Brain microvascular endothelial cell (primary cell): ENCODE measurements around the gene TBC1D30.

Experiments used
- DNase-seq: peaks from one replicate; pipeline ENCODE4 v3.0.0-alpha.2; 2020
- H3K27ac ChIP-seq: fragments of 250-450 bp; sonication (Bioruptor Pico); 2 replicates; pipeline ENCODE4 v1.5.1; 2020; ENCODE audit warnings: mild to moderate bottlenecking, moderate library complexity
- H3K27me3 ChIP-seq: fragments of 250-450 bp; sonication (Bioruptor Pico); replicated peaks from 2 replicates; pipeline ENCODE4 v1.5.1; 2020; ENCODE audit warnings: mild to moderate bottlenecking
- H3K36me3 ChIP-seq: fragments of 250-450 bp; sonication (Bioruptor Pico); replicated peaks from 2 replicates; pipeline ENCODE4 v1.5.1; 2020; ENCODE audit warnings: mild to moderate bottlenecking
- H3K4me3 ChIP-seq: 2 replicates; pipeline ENCODE4 v1.5.1; 2011; ENCODE audit warnings: low read depth, mild to moderate bottlenecking, control low read depth, low read length, moderate library complexity
- CTCF ChIP-seq: IDR thresholded peaks from 2 replicates; pipeline ENCODE4 v1.5.1; 2011; ENCODE audit warnings: low read depth, mild to moderate bottlenecking, moderate library complexity, low read length, control low read depth, inconsistent platforms; ENCODE audit errors: missing control alignments
- in situ Hi-C: cut with HindIII; loops from 2 replicates; pipeline ENCODE4 v1.10.0; 2017; ENCODE audit warnings: low sequenced_read_pairs, low pct_ligation_motif_present

Gene TBC1D30

GRCh38 chr12:64911081-64911480 lies 86.6 kb downstream of the TBC1D30 start:
- Histone ChIP-seq H3K36me3 (no peaks in the 10 kb centered on the region), H3K27ac (no peak overlapping the region), H3K4me3 (no peak overlapping the region), H3K27me3 (peaks cover 16% of the 10 kb centered on the region)
- TF ChIP-seq CTCF: no peak
- in situ Hi-C loops: no loop called here
- no peak for DNase-seq

- Histone ChIP-seq H3K36me3 (no peaks in the 10 kb centered on the region), H3K4me3 (no peak overlapping the region), H3K27ac (no peak overlapping the region), H3K27me3 (peaks cover 16% of the 10 kb centered on the region)
- no peak for DNase-seq
- no peak for TF ChIP-seq CTCF
- in situ Hi-C loops: no loop called here
Observed at GRCh38 chr12:64911912-64912311, 87.5 kb downstream of the TBC1D30 start.

GRCh38 chr12:64912516-64913255 lies 88.2 kb downstream of the TBC1D30 start:
- Histone ChIP-seq H3K27ac (no peak overlapping the region), H3K4me3 (no peak overlapping the region), H3K27me3 (peaks cover 16% of the 10 kb centered on the region), H3K36me3 (no peaks in the 10 kb centered on the region)
- in situ Hi-C loops: no loop called here
- TF ChIP-seq CTCF: no peak
- DNase-seq: no peak

GRCh38 chr12:64915242-64915641 lies 90.8 kb downstream of the TBC1D30 start:
- in situ Hi-C loops: no loop called here
- DNase-seq: no peak
- TF ChIP-seq CTCF: no peak
- no peak overlapping the region for H3K27ac ChIP-seq
- H3K36me3 ChIP-seq: no peaks in the 10 kb centered on the region
- H3K27me3 ChIP-seq: peaks cover 15% of the 10 kb centered on the region
- H3K4me3 ChIP-seq: no peak overlapping the region

- DNase-seq: no peak
- no peak overlapping the region for H3K27ac ChIP-seq
- H3K27me3 ChIP-seq: peaks cover 9% of the 10 kb centered on the region
- in situ Hi-C loops: no loop called here
- H3K36me3 ChIP-seq: no peaks in the 10 kb centered on the region
- no peak for TF ChIP-seq CTCF
- no peak overlapping the region for H3K4me3 ChIP-seq
Observed at GRCh38 chr12:64916411-64917261, 92.2 kb downstream of the TBC1D30 start.
